Measurements from ENCODE around the gene PLCB2.
A peak's percentile ranks its signal among the peaks of the same experiment; 100 is the strongest.

Gene PLCB2

DNA sequence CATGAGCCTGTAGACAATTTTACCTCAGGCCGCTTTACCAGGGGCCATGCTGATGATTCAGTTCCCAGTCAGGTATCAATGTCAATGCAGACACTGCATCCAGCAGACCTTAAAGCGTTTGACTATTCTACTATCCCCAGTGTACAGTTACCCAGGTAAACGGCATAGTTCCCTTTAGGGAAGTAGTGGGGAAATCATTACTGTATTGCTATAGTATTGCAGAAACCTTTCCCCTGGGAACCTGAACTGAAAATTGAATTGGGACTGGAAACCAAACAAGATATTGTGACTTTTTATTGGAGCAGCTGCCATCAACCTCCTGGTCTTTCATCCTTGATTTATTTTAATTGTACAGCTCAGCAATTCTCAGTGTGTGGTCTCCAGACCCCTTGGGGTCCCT, 9.2 kb upstream of the PLCB2 start:
- TF ChIP-seq, protein P1, sequence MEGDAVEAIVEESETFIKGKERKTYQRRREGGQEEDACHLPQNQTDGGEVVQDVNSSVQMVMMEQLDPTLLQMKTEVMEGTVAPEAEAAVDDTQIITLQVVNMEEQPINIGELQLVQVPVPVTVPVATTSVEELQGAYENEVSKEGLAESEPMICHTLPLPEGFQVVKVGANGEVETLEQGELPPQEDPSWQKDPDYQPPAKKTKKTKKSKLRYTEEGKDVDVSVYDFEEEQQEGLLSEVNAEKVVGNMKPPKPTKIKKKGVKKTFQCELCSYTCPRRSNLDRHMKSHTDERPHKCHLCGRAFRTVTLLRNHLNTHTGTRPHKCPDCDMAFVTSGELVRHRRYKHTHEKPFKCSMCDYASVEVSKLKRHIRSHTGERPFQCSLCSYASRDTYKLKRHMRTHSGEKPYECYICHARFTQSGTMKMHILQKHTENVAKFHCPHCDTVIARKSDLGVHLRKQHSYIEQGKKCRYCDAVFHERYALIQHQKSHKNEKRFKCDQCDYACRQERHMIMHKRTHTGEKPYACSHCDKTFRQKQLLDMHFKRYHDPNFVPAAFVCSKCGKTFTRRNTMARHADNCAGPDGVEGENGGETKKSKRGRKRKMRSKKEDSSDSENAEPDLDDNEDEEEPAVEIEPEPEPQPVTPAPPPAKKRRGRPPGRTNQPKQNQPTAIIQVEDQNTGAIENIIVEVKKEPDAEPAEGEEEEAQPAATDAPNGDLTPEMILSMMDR (IDR thresholded peaks at IDR 0.05; ENCODE audit: low read depth, low read length, missing control alignments): no peak
- H3K4me3 ChIP-seq (replicated peaks; ENCODE audit: low read depth, low read length): no peak overlapping the region
- DNase-seq (ENCODE audit: extremely low read depth, low read depth): no peak

DNA sequence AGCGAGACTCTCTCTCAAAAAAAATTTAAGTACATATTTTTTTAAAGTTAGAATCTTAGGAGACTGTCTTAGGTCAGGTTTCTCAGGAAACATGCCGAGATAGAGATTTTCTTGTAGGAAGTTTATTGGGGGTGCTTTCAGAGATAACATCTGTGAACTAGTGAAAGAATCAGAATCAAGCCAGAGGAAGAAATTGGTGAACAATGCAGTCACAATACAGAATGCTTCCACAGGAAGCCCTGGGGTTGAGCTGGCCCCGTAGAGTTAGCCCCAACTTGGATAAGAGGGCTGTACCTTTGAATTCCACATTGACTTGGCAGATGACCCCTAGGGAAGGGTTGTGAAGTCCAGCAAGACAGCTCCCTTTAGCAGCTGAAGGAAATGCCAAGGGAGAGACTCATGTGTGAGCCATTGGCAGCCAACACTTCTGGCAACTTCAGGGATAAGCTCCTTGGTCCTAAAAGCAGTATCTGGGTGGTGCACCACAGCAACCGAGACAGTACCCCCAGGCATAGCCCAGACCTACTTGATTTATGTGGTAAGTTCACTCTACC, 7.1 kb upstream of the PLCB2 start:
- DNase-seq (ENCODE audit: extremely low read depth, low read depth): no peak
- H3K4me3 ChIP-seq (replicated peaks; ENCODE audit: low read depth, low read length): no peak overlapping the region
- TF ChIP-seq, protein P1 (IDR thresholded peaks at IDR 0.05; ENCODE audit: low read depth, low read length, missing control alignments): no peak

DNA sequence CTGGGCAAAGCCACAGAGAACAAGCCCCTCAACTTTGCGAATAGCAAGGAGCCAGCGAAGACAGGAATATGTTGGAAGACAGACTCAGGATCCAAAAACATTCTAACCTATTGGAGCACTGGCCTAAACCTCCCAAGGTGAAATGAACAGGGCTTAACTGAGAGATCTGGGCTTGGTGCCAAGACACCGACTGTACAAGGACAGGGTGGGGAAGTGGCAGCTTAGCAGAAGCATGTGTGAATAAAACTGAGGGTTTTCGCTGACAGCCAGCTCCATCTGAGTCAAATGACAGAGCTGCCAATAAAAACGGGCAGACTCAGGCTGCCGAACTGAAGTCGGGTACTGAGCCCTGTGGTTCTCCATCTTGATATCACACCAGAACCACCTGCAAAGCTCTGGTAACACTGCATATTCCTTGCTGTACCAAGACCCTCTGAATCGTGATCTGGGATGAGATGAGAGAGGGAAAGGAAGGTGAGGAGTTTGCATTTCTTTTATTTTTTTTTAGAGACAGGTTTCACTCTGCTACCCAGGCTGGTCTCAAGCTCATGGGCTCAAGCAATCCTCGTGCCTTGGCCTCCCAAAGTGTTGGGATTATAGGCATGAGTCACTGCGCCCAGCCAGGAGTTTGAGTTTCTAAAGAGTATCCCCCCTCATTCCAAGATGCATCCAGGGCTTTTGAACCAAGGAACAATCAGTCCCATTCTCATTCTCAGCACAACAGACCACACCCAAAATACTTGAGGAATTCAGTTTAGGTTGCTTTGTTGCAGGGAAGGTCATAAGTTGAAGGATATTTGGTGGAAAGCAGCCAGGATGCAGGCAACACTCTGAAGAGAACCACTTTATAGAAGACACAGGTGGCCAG, 6.0 kb upstream of the PLCB2 start:
- no peak for DNase-seq (ENCODE audit: extremely low read depth, low read depth)
- TF ChIP-seq, protein P1 (IDR thresholded peaks at IDR 0.05; ENCODE audit: low read depth, low read length, missing control alignments): no peak
- no peak overlapping the region for H3K4me3 ChIP-seq (replicated peaks; ENCODE audit: low read depth, low read length)

DNA sequence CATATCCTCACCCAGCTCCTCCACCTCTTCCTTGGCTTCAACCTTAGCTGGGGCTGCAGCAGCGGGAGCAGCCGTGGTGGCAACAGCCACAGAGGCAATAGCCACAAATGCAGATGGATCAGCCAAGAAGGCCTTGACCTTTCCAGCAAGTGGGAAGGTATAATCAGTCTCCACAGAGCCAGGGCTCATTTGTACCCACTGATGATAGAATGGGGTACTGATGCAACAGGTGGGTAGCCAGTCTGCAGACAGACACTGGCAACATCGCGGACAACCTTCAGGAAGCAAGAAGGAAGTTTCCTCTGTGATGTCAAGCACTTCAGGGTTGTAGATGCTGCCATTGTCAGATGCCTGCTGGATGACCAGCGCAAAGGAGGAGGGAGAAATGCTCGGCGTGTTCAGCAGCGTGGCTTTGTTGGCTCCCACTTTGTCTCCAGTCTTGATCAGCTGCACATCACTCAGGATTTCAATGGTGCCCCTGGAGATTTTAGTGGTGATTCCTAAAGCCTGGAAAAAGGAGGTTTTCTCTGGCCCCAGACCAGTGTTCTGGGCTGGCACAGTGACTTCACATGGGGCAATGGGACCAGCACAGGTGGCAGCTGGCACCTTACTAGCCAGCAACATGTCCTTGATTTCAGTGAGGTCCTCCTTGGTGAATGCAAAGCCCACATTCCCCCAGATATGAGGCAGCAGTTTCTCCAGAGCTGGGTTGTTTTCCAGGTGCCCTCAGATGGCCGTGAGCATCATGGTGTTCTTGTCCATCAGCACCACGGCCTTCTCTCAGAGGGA, 4.8 kb upstream of the PLCB2 start:
- no peak for DNase-seq (ENCODE audit: extremely low read depth, low read depth)
- TF ChIP-seq, protein P1 (IDR thresholded peaks at IDR 0.05; ENCODE audit: low read depth, low read length, missing control alignments): no peak
- H3K4me3 ChIP-seq (replicated peaks; ENCODE audit: low read depth, low read length): no peak overlapping the region

DNA sequence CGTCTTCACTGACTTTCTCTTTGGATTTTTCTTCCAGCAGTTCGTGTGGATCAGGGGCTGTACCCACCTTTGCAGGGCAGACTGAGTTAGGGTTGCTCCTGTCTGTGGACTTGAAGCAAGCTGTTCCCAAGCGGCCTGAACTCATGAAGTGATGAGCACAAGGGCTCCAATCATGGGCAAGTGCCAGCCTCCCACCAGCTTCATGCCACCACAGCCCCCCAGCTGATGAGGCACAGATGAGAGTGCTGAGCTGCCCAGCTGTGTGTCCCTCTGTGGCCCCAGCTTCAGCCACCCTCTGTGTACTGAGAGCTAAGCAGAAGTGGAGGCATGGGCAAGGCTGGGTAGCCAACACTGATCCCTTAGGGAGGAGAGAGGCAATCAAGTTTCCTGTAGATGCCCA, 3.3 kb upstream of the PLCB2 start:
- TF ChIP-seq, protein P1 (IDR thresholded peaks at IDR 0.05; ENCODE audit: low read depth, low read length, missing control alignments): no peak
- no peak for DNase-seq (ENCODE audit: extremely low read depth, low read depth)
- no peak overlapping the region for H3K4me3 ChIP-seq (replicated peaks; ENCODE audit: low read depth, low read length)

DNA sequence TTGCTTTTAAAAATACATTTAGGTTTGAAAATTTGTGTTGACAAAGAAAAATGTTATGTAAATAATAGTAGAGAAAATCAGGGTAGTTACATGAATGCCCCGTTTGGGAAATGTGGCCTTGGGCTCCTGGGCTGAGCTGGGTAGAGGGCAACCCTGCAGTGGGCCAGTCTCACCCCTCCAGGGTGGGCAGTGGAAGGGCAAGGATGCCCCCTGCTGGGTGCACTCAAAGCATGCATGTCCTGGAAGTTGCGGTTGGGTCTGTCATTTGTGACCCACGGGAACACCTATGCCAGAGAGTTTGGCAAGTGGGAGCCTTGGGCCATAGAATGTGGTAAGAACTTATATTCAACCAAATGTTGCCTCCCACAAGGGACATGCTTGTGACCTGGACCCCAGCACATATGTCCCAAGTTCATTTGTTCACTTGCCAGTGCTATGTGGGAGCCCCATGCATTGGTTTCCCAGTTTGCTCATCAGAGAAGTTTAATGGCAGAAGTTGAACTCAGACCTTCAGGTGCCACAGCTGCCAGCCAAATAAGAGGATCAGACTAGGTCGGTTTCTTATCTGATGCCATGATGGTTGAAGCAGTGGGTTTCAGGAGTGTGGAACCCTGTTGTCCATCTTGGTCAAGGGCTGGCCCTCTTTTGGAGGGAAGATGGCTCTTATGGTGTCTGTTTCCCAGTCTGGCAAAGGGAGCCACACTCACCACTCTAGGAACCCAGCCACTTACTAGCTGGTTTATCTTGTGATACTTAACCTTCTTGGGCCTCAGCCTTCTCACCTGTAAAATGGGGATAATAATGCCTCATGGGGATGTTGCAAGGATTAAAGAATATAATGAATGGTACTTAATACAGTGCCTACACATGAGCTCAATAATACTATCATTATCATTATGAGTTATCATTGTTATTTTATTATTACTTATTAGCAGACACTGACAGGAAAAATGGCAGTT, 2.5 kb upstream of the PLCB2 start:
- TF ChIP-seq, protein P1 (IDR thresholded peaks at IDR 0.05; ENCODE audit: low read depth, low read length, missing control alignments): peak; percentile 79
- no peak overlapping the region for H3K4me3 ChIP-seq (replicated peaks; ENCODE audit: low read depth, low read length)
- DNase-seq (ENCODE audit: extremely low read depth, low read depth): no peak

All from HFF-Myc (cell line).